Neural cell (in vitro differentiated cells): ENCODE measurements around the gene PRRT1B. TPM values are rescaled to one million over a fixed set of nuclear protein-coding genes. Genes with fewer than 3 reads are reported as not detected.

Experiments
- H2AFZ ChIP-seq: fragments of 200-600, 300-800 bp; sonication (generic), shearing (Covaris generic); 2 replicates; pipeline ENCODE4 v1.6.0; 2014; ENCODE audit warnings: low read depth, mild to moderate bottlenecking, antibody characterized with exemption, low read length, moderate library complexity
- H3F3A ChIP-seq: fragments of 200-600 bp; shearing (Covaris generic); 2 replicates; pipeline ENCODE4 v1.6.1; 2016; ENCODE audit warnings: mild to moderate bottlenecking, moderate library complexity, mixed read lengths, antibody characterized with exemption, low read length; ENCODE audit not compliant: insufficient read depth, poor library complexity, severe bottlenecking
- H3K27ac ChIP-seq: fragments of 200-600, 300-800 bp; sonication (generic), shearing (Covaris generic); 2 replicates; pipeline ENCODE4 v1.5.1; 2014; ENCODE audit warnings: mild to moderate bottlenecking, low read length, moderate library complexity
- H3K27me3 ChIP-seq: fragments of 300-800, 200-600 bp; sonication (generic), shearing (Covaris generic); 2 replicates; pipeline ENCODE4 v1.6.0; 2014; ENCODE audit warnings: mild to moderate bottlenecking, low read depth, low read length, moderate library complexity; ENCODE audit not compliant: insufficient read depth
- H3K36me3 ChIP-seq: fragments of 300-800, 200-600 bp; sonication (generic), shearing (Covaris generic); 2 replicates; pipeline ENCODE4 v1.5.1; 2014; ENCODE audit warnings: mild to moderate bottlenecking, antibody characterized with exemption, low read length, moderate library complexity; ENCODE audit not compliant: insufficient read depth
- H3K4me2 ChIP-seq: fragments of 300-800, 200-600 bp; sonication (generic), shearing (Covaris generic); 2 replicates; pipeline ENCODE4 v1.6.0; 2014; ENCODE audit warnings: mild to moderate bottlenecking, low read length
- H3K4me3 ChIP-seq: fragments of 300-800, 200-600 bp; sonication (generic), shearing (Covaris generic); 2 replicates; pipeline ENCODE4 v1.5.1; 2014; ENCODE audit warnings: mild to moderate bottlenecking, low read length, moderate library complexity
- H3K79me2 ChIP-seq: fragments of 200-600 bp; shearing (Covaris generic); replicated peaks from 2 replicates; pipeline ENCODE4 v1.6.0; 2014; ENCODE audit warnings: mild to moderate bottlenecking, low read length, moderate library complexity; ENCODE audit not compliant: insufficient read depth
- H3K9ac ChIP-seq: fragments of 300-800, 200-600 bp; sonication (generic), shearing (Covaris generic); 2 replicates; pipeline ENCODE4 v1.6.1; 2016; ENCODE audit warnings: mild to moderate bottlenecking, low read length, mixed read lengths
- H3K9me2 ChIP-seq: fragments of 200-600 bp; shearing (Covaris generic); 2 replicates; pipeline ENCODE4 v1.6.1; 2016; ENCODE audit warnings: mild to moderate bottlenecking, low read length, mixed read lengths; ENCODE audit not compliant: insufficient read depth
- H3K9me3 ChIP-seq: fragments of 200-600, 300-800 bp; sonication (generic), shearing (Covaris generic); 2 replicates; pipeline ENCODE4 v1.6.1; 2016; ENCODE audit warnings: mild to moderate bottlenecking, mixed run types, low read length, moderate library complexity, mixed read lengths
- H4K20me1 ChIP-seq: fragments of 200-600 bp; shearing (Covaris generic); 2 replicates; pipeline ENCODE4 v1.6.1; 2016; ENCODE audit warnings: mild to moderate bottlenecking, mixed run types; ENCODE audit not compliant: insufficient read depth
- CTCF ChIP-seq: fragments of 450-650 bp; IDR thresholded peaks from 2 replicates; pipeline ENCODE4 v1.5.1; 2014; ENCODE audit warnings: antibody characterized with exemption, mild to moderate bottlenecking, moderate library complexity; ENCODE audit not compliant: poor library complexity, severe bottlenecking
- EP300 ChIP-seq: fragments of 450-650 bp; conservative IDR thresholded peaks from 2 replicates; pipeline ENCODE4 v1.6.1; 2014; ENCODE audit warnings: antibody characterized with exemption, mild to moderate bottlenecking, moderate library complexity; ENCODE audit not compliant: poor library complexity, severe bottlenecking
- EZH2 ChIP-seq: fragments of 200-600, 300-800 bp; shearing (Covaris generic), sonication (generic); IDR thresholded peaks from 2 replicates; pipeline ENCODE4 v1.6.1; 2014; ENCODE audit warnings: antibody characterized with exemption, low read length, borderline replicate concordance, mild to moderate bottlenecking; ENCODE audit not compliant: insufficient read depth, poor library complexity, severe bottlenecking
- MXI1 ChIP-seq: fragments of 450-650 bp; conservative IDR thresholded peaks from 2 replicates; pipeline ENCODE4 v1.6.1; 2014; ENCODE audit warnings: antibody characterized with exemption, mild to moderate bottlenecking; ENCODE audit not compliant: poor library complexity, severe bottlenecking
- POLR2AphosphoS5 ChIP-seq: IDR thresholded peaks from 2 replicates; pipeline ENCODE4 v1.6.1; 2012
- RAD21 ChIP-seq: fragments of 450-650 bp; conservative IDR thresholded peaks from 2 replicates; pipeline ENCODE4 v1.6.1; 2014; ENCODE audit warnings: antibody characterized with exemption, mild to moderate bottlenecking, moderate library complexity
- REST ChIP-seq: IDR thresholded peaks from 2 replicates; pipeline ENCODE4 v1.6.1; 2012; ENCODE audit warnings: borderline replicate concordance
- SMC3 ChIP-seq: fragments of 450-650 bp; conservative IDR thresholded peaks from 2 replicates; pipeline ENCODE4 v1.6.1; 2014; ENCODE audit warnings: antibody characterized with exemption, mild to moderate bottlenecking, moderate library complexity; ENCODE audit not compliant: poor library complexity
- TAF1 ChIP-seq: IDR thresholded peaks from 2 replicates; pipeline ENCODE4 v1.6.1; 2012; ENCODE audit warnings: low read depth
- polyA plus RNA-seq: library from polyadenylated mRNA; depleted of rRNA; stranded (reverse); fragments of >200 nt; gene quantifications from 2 replicates; pipeline ENCODE4 v1.2.3, GENCODE V29; 2014

The PRRT1B gene
- polyA plus RNA-seq, 1 donor from 2014 or later, result not detected

- TF ChIP-seq RAD21, result no peak
Observed at GRCh38 chr9:131585375-131585774, 40.1 kb downstream of the PRRT1B start (continued).

- H3K27me3 ChIP-seq, result no peaks in the 10 kb centered on the region
- TF ChIP-seq POLR2AphosphoS5 (no peak), REST (no peak), TAF1 (no peak), EP300 (no peak), CTCF (no peak), SMC3 (no peak)
- no peaks in the 10 kb centered on the region for H3K79me2 ChIP-seq
- H3K4me3 ChIP-seq, result no peak overlapping the region
- H3K27ac ChIP-seq, result no peak overlapping the region
- H3K4me2 ChIP-seq, result no peak overlapping the region
- no peaks in the 10 kb centered on the region for H3K9me3 ChIP-seq
- no peak overlapping the region for H2AFZ ChIP-seq
- H3K9me2 ChIP-seq, result no peaks in the 10 kb centered on the region
- H3F3A ChIP-seq, result no peaks in the 10 kb centered on the region
- no peak overlapping the region for H3K9ac ChIP-seq
- no peaks in the 10 kb centered on the region for H3K36me3 ChIP-seq
- no peaks in the 10 kb centered on the region for H4K20me1 ChIP-seq
Observed at GRCh38 chr9:131587331-131587730, 42.0 kb downstream of the PRRT1B start.

GRCh38 chr9:131587906-131588305 lies 42.6 kb downstream of the PRRT1B start:
- Histone ChIP-seq H3K9me2 (no peaks in the 10 kb centered on the region), H3K27me3 (no peaks in the 10 kb centered on the region), H3K4me3 (no peak overlapping the region), H3K36me3 (no peaks in the 10 kb centered on the region), H3K79me2 (no peaks in the 10 kb centered on the region), H3K9ac (no peak overlapping the region), H3K27ac (no peak overlapping the region), H3K4me2 (no peak overlapping the region), H3K9me3 (no peaks in the 10 kb centered on the region), H2AFZ (no peak overlapping the region), H3F3A (no peaks in the 10 kb centered on the region), H4K20me1 (no peaks in the 10 kb centered on the region)
- TF ChIP-seq TAF1 (no peak), POLR2AphosphoS5 (no peak), EP300 (no peak), MXI1 (no peak), EZH2 (no peak), RAD21 (no peak), REST (no peak), SMC3 (no peak), CTCF (no peak)
